Measurements from ENCODE around the gene GNAI2. TPM values are rescaled to one million over a fixed set of nuclear protein-coding genes. Genes with fewer than 3 reads are reported as not detected.
A peak's percentile ranks its signal among the peaks of the same experiment; 100 is the strongest.

Gene GNAI2
- polyA plus RNA-seq, 3 donors = 914 to 1,492 (median 1,165) TPM

GRCh38 chr3:50212971-50213370 is 23.0 kb upstream of the GNAI2 start:
- no peaks in the 10 kb centered on the region for H3K79me2 ChIP-seq (ENCODE audit: insufficient read depth, low read length)
- H3K27ac Mint-ChIP-seq = peak overlapping the region in 1 of 7 donors; percentile 11
- no peak overlapping the region for H3K9ac ChIP-seq (ENCODE audit: insufficient read depth, low read length, poor library complexity, severe bottlenecking)
- H3K36me3 Mint-ChIP-seq = no peaks in the 10 kb centered on the region
- H4K20me1 ChIP-seq (ENCODE audit: insufficient read depth, low read length) = no peaks in the 10 kb centered on the region
- no peaks in the 10 kb centered on the region for H3K36me3 ChIP-seq (replicated peaks in 1 of 2; ENCODE audit: control insufficient read depth in 1 of 2, insufficient read depth in 2 of 2, low read length in 2 of 2)
- no peak overlapping the region for H3K27ac ChIP-seq (ENCODE audit: low read depth in 1 of 2, low read length in 2 of 2)
- H3K27me3 ChIP-seq (ENCODE audit: control insufficient read depth in 2 of 2, insufficient read depth in 2 of 2, low read length in 2 of 2) = no peaks in the 10 kb centered on the region
- no peak overlapping the region for H2AFZ ChIP-seq (ENCODE audit: insufficient read depth, low read depth, low read length, poor library complexity, severe bottlenecking)
- H3K4me3 ChIP-seq (replicated peaks in 1 of 3; ENCODE audit: low read depth in 2 of 3, low read length in 3 of 3) = no peak overlapping the region
- intact Hi-C loops (cut with micrococcal nuclease) = no loop called here
- H3K9me3 Mint-ChIP-seq = no peaks in the 10 kb centered on the region
- H3K27me3 Mint-ChIP-seq (ENCODE audit: low read depth in 3 of 3) = peaks cover 7 to 16% (median 10%) of the 10 kb centered on the region in 3 donors
- no peaks in the 10 kb centered on the region for H3K4me1 ChIP-seq (ENCODE audit: control insufficient read depth in 1 of 2, insufficient read depth in 2 of 2, low read length in 2 of 2)
- H3K9me3 ChIP-seq (replicated peaks in 1 of 2; ENCODE audit: control insufficient read depth in 1 of 2, insufficient read depth in 1 of 2, low read length in 2 of 2) = no peaks in the 10 kb centered on the region
- no peak overlapping the region for H3K4me3 Mint-ChIP-seq
- H3K4me2 ChIP-seq (replicated peaks; ENCODE audit: extremely low read depth, low read length, poor library complexity, severe bottlenecking) = no peak overlapping the region
- no peak for TF ChIP-seq CTCF (IDR thresholded peaks at IDR 0.05)
- DNase-seq = no peak
- no peaks in the 10 kb centered on the region for H3K4me1 Mint-ChIP-seq
- 95% methylated on average over 2 of the region's 3 CpGs for WGBS (ENCODE audit: insufficient coverage)

- 95% methylated on average over 9 of the region's 12 CpGs for WGBS (ENCODE audit: insufficient coverage)
- H3K27ac ChIP-seq (ENCODE audit: low read depth in 1 of 2, low read length in 2 of 2) = no peak overlapping the region
These were observed 22.6 kb upstream of the GNAI2 start for GRCh38 chr3:50213373-50213772.

More at GRCh38 chr3:50213373-50213772, 22.6 kb upstream of the GNAI2 start:
- Histone ChIP-seq H3K27me3 (ENCODE audit: control insufficient read depth in 2 of 2, insufficient read depth in 2 of 2, low read length in 2 of 2) (no peaks in the 10 kb centered on the region), H3K4me1 (ENCODE audit: control insufficient read depth in 1 of 2, insufficient read depth in 2 of 2, low read length in 2 of 2) (no peaks in the 10 kb centered on the region), H3K9me3 (replicated peaks in 1 of 2; ENCODE audit: control insufficient read depth in 1 of 2, insufficient read depth in 1 of 2, low read length in 2 of 2) (no peaks in the 10 kb centered on the region), H3K36me3 (replicated peaks in 1 of 2; ENCODE audit: control insufficient read depth in 1 of 2, insufficient read depth in 2 of 2, low read length in 2 of 2) (no peaks in the 10 kb centered on the region), H3K9ac (ENCODE audit: insufficient read depth, low read length, poor library complexity, severe bottlenecking) (no peak overlapping the region), H4K20me1 (ENCODE audit: insufficient read depth, low read length) (no peaks in the 10 kb centered on the region), H2AFZ (ENCODE audit: insufficient read depth, low read depth, low read length, poor library complexity, severe bottlenecking) (no peak overlapping the region), H3K4me2 (replicated peaks; ENCODE audit: extremely low read depth, low read length, poor library complexity, severe bottlenecking) (no peak overlapping the region), H3K79me2 (ENCODE audit: insufficient read depth, low read length) (no peaks in the 10 kb centered on the region), H3K4me3 (replicated peaks in 1 of 3; ENCODE audit: low read depth in 2 of 3, low read length in 3 of 3) (no peak overlapping the region)
- peaks cover 7 to 16% (median 10%) of the 10 kb centered on the region in 3 donors for H3K27me3 Mint-ChIP-seq (ENCODE audit: low read depth in 3 of 3)
- H3K27ac Mint-ChIP-seq = no peak overlapping the region
- no peak for TF ChIP-seq CTCF (IDR thresholded peaks at IDR 0.05)
- H3K4me1 Mint-ChIP-seq = no peaks in the 10 kb centered on the region
- no peak for DNase-seq
- no peaks in the 10 kb centered on the region for H3K9me3 Mint-ChIP-seq
- H3K36me3 Mint-ChIP-seq = no peaks in the 10 kb centered on the region
- no peak overlapping the region for H3K4me3 Mint-ChIP-seq
- intact Hi-C loops (cut with micrococcal nuclease) = no loop called here
